ENCODE data around the gene UGT2A1.
A peak's percentile ranks its signal among the peaks of the same experiment; 100 is the strongest.
"Not testable (repeated sequence)": the region's sequence is repeated elsewhere in the genome, so short reads cannot be mapped to it uniquely, and the experiment has no call there.

Gene UGT2A1

DNA sequence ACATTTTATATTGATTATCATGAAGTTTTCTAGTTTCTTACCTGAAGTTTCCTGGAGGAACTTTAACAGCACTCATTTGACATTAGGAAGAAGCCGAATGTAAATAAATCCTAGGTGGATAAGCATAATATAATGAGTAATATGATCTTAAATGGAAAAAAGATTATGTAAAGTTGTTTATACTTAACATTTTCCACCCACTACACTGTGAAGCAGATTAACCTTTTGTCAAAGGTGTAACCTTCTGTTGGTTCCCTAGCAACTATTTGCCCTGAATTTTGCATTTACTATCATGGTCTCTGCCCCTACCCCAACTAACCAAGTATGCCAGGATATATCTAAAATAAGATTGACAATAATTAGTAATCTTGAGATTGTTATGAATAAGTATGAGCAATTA is at the start of gene UGT2A1:
Gene UGT2A1, minus strand, starts transcription at position 101 of the 400 bp plus-strand sequence. CDS start 5,603 bp downstream, outside the sequence.
- TF ChIP-seq CTCF (conservative IDR thresholded peaks at IDR 0.05) (no peak), ZFX (IDR thresholded peaks at IDR 0.05) (no peak)
- H3K27ac ChIP-seq: no peak within 1 kb of the TSS

DNA sequence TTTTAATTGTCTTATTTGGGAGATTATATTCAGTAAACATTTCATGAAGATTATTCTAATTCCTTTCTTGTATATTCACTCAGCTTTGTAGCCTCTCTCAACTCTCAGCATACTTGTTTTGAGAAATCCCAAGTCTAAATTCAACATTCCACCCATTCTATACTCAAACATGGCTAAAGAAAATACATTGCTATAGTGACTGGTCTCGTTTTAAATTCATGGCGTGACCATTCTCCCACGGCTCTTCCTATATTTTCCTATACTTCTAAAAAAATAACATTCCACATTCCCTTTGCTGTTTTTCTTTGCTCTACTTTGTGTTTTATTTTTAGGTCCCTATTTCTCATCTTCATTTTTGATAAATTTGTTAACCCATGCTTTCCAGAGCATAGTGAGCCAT is 49.2 kb upstream of the UGT2A1 start:
- no peak overlapping the region for H3K27ac ChIP-seq
- TF ChIP-seq CTCF (conservative IDR thresholded peaks at IDR 0.05) (no peak), ZFX (IDR thresholded peaks at IDR 0.05) (no peak)

DNA sequence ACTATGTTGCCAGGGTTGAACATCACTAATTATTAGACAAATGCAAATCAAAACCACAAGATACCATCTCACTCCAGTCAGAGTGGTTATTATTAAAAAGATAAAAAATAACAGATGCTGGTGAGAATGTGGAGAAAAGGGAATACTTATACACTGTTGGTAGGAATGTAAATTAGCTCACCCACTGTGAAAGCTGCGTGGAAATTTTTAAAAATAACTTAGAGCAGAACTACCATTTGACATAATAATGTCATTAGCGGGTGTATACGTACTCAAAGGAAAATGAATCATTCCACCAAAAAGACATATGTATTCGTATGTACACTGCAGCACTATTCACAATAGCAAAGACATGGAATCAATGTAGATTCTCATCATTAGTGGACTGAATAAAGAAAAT is 48.6 kb upstream of the UGT2A1 start:
- TF ChIP-seq CTCF (conservative IDR thresholded peaks at IDR 0.05) (no peak), ZFX (IDR thresholded peaks at IDR 0.05) (no peak)
- H3K27ac ChIP-seq: no peak overlapping the region

- no peak overlapping the region for H3K27ac ChIP-seq
- TF ChIP-seq CTCF (conservative IDR thresholded peaks at IDR 0.05) (no peak), ZFX (IDR thresholded peaks at IDR 0.05) (no peak)
Measured at GRCh38 chr4:69697536-69698242, 44.6 kb upstream of the UGT2A1 start.

DNA sequence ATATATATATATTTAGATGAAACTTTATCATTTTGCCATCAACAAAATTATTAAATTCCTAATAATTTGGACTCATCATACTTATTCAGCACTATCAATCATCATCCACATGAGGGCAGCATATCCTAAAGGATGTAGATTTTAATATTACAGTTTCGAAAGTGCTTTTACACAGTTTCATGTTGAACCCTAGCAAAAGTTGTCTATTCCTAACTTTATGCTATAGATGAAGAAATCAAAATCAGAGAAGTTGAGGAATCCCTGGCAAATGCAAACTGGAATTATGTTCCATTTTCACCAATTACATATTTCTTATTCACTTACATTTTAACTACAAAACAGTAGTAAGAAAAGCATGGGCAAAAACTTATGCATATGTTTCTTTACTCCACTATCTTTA is 36.6 kb upstream of the UGT2A1 start:
- TF ChIP-seq CTCF (conservative IDR thresholded peaks at IDR 0.05): peak; percentile 71
- TF ChIP-seq ZFX (IDR thresholded peaks at IDR 0.05): no peak
- H3K27ac ChIP-seq: no peak overlapping the region

DNA sequence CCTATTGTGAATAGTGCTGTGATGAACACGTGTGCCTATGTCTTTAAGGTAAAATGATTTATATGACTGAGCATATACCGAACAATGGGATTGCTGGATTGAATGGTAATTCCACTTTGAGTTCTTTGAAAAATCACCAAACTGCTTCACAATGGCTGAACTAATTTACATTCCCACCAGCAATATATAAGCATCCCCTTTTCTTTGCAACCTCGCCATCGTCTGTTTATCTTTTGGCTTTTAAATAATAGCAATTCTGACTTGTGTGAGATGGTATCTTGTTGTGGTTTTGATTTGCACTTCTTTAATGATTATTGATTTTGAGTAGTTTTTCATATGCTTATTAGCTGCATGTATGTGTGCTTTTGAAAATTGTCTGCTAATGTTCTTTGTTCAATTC is 31.8 kb upstream of the UGT2A1 start:
- no peak for TF ChIP-seq CTCF (conservative IDR thresholded peaks at IDR 0.05)
- no peak for TF ChIP-seq ZFX (IDR thresholded peaks at IDR 0.05)

GRCh38 chr4:69668680-69669079 is 15.6 kb upstream of the UGT2A1 start:
- TF ChIP-seq ZFX (IDR thresholded peaks at IDR 0.05) (no peak), CTCF (conservative IDR thresholded peaks at IDR 0.05) (no peak)

More for the DNA sequence above, 31.8 kb upstream of the UGT2A1 start:
- no peak overlapping the region for H3K27ac ChIP-seq

GRCh38 chr4:69664009-69664408 is 11.0 kb upstream of the UGT2A1 start:
- H3K27ac ChIP-seq: not testable (repeated sequence)

More at GRCh38 chr4:69668680-69669079, 15.6 kb upstream of the UGT2A1 start:
- no peak overlapping the region for H3K27ac ChIP-seq

- not testable (repeated sequence) for H3K27ac ChIP-seq
Measured at GRCh38 chr4:69661130-69661803, 8.2 kb upstream of the UGT2A1 start.
